GM18502 (cell line): ENCODE measurements around the gene AQP9.
"Not testable (repeated sequence)": the region's sequence is repeated elsewhere in the genome, so short reads cannot be mapped to it uniquely, and the experiment has no call there.

Experiments
- ATAC-seq: cut with Tn5 transposase; IDR thresholded peaks from one replicate; pipeline ENCODE4 v1.9.1; 2021; ENCODE audit warnings: mild to moderate bottlenecking; ENCODE audit not compliant: unreplicated experiment, poor library complexity

AQP9 gene

GRCh38 chr15:58175955-58176354 lies 37.8 kb downstream of the AQP9 start:
- ATAC-seq: no peak

DNA sequence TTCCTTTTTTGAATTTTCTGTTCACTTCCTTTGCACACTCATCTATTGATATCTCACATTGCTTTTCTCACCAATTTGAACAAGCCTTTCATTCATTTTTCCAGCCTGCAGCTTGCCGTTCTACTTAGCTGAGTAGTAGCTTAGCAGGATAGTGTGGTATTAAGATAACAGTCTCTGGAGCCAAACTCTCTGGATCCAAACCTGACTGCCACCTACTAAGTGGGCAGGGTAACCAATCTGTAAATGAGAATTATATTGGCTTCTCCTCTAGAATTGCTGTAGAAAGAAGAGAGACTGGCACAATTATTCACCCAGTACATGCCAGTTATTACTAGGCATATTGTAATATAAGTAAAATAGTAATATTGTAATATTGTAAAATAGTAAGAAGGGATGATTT lies 40.5 kb downstream of the AQP9 start:
- no peak for ATAC-seq

DNA sequence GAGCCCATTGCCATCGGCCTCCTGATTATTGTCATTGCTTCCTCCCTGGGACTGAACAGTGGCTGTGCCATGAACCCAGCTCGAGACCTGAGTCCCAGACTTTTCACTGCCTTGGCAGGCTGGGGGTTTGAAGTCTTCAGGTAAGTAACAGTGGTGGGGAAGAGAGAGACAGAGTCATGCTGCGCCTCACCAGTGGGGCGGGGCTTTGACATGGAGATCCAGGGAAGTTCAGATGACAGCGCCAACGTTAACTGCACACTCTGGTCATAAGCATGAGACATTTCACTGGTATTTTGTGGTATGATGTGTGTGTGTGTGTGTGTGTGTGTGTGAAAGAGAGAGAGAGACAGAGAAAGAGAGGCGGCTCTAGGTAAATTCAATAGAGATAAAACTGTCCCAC lies 41.0 kb downstream of the AQP9 start:
- ATAC-seq: no peak

- no peak for ATAC-seq
These were observed 41.7 kb downstream of the AQP9 start for GRCh38 chr15:58179741-58180381.

- ATAC-seq: no peak
These were observed 44.4 kb downstream of the AQP9 start for GRCh38 chr15:58182460-58183163.

- no peak for ATAC-seq
These were observed 47.3 kb downstream of the AQP9 start for GRCh38 chr15:58185439-58185838.

- no peak for ATAC-seq
These were observed 51.1 kb downstream of the AQP9 start for GRCh38 chr15:58189148-58189811.

GRCh38 chr15:58190419-58190818 lies 52.2 kb downstream of the AQP9 start:
- no peak for ATAC-seq

GRCh38 chr15:58193636-58194035 lies 55.5 kb downstream of the AQP9 start:
- not testable (repeated sequence) for ATAC-seq

GRCh38 chr15:58200739-58201138 lies 62.6 kb downstream of the AQP9 start:
- ATAC-seq: no peak

GRCh38 chr15:58201516-58201915 lies 63.3 kb downstream of the AQP9 start:
- ATAC-seq: no peak

DNA sequence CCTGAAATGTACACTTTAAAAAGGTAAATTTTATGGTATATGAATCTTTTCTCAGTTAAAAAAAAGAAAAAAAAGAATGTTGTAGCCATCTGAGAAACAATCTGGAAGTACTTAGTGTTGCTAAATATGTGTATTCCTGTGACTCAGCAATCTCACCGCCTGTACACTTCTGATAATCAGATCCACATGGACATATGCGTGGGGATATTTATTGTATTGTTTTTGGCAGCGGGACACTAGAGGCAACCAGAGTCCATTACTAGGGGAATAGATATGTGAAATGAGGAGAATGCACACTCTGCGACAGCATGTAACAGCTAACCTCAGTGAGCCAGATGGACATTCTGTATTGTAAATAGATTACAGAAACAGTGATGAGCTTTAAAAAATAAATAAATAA lies 65.4 kb downstream of the AQP9 start:
- no peak for ATAC-seq

DNA sequence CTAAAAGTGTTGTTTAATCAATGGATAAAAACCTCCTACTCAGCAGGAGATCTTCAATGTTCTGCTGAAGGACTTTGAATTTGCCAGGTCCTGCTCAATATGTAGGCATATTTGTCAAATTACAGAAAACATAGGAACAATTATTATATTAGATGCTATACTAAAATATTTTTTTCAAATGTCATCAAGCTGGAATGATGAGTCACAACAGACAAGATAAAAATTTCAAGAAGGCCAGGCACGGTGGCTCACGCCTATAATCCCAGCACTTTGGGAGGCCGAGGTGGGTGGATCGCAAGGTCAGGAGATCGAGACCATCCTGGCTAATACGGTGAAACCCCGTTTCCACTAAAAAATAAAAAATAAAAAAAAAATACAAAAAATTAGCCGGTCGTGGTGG lies 68.0 kb downstream of the AQP9 start:
- no peak for ATAC-seq

DNA sequence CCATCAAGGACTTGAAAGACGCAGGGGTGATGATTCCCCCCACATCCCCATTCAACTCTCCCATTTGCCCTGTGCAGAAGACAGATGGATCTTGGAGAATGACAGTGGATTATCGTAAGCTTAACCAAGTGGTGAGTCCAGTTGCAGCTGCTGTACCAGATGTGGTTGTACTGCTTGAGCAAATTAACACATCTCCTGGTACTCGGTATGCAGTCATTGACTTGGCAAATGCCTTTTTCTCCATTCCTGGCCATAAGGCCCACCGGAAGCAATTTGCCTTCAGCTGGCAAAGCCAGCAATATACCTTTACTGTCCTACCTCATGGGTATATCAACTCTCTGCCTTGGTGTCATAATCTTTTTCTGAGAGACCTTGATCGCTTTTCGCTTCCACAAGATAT lies 70.0 kb downstream of the AQP9 start:
- not testable (repeated sequence) for ATAC-seq

- not testable (repeated sequence) for ATAC-seq
These were observed 70.9 kb downstream of the AQP9 start for GRCh38 chr15:58209007-58209481.

DNA sequence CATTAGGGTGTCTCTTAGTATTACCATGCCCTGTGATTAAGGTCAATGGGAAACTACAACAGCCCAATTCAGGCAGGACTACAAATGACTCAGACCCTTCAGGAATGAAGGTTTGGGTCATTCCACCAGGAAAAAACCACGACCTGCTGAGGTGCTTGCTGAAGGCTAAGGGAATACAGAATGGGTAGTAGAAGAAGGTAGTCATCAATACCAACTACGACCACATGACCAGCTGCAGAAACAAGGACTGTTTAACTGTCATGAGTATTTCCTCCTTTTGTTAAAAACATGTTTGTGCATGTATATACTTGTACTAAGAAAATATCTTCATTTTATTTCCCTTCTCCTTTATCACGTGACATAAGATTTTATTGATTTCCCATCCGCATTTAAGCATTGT lies 71.8 kb downstream of the AQP9 start:
- not testable (repeated sequence) for ATAC-seq

- no peak for ATAC-seq
These were observed 74.8 kb downstream of the AQP9 start for GRCh38 chr15:58212909-58213526.

DNA sequence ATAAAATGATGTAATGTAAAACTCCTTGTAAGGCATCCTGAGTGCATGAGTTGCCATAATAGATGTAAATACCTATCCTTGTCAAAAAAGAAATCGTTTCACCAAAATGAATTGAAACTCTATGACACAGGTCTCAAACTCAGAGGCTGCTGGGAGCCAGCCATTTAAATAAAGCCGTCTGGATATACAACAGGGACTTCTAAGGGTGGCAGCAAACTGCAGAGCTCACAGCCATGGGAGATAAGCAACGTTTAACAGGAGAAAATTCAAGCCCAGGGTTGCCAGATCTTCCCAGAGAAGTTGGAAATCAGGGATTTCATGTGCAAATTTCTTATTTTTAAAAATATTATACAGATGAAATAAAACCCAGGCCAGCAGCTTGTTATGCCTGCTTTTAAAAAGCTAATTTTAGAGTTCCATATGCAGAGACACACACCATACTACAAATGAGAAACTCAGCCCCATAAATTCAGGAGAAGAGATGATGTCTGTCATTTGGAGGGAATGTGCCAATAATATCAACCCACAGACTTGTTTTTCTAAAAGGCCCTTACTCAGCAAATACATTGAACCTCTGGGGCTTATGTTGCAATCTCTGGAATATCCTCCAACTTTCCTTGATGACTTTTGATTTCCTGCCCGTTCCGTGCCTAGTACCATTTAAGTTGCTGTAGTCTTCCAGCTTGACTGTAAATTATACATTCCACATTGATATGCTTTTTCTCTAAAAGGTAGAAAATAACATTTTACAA lies 75.6 kb downstream of the AQP9 start:
- ATAC-seq: no peak

DNA sequence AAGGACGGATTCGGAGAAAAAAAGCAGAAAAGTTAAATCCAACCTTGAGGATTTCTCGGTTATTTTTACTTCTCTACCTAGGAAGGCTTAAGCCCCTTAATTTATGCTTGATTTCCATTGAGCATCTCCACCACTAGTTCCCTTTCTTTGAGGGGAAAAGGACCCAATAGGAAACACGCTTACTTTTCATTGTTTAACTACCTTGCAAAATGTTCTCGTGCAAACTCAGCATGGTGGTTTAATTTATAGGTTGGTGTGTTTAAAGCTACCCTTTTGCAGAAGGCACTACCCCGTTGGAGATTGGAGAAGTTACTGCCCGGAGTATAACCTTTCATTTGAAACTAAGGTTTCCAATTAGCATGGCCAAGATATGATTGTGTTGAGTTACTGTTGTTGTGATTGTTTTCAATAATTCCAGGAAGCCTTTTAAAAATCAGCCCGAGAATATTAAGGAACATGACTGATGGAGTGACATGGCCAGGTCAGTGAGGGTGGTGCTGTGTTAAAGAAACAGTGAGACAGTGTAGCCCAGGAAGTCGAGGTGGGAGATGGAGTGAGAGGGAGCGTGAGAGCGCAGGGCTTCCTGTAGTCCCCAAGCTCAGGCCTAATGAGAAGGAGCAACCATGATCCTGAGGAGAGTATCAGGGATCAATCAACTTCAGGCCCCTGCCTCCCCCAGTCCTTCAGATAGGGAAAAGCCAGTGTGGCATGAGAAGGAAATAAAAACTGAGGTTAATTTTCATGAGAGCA lies 76.6 kb downstream of the AQP9 start:
- no peak for ATAC-seq

- ATAC-seq: no peak
These were observed 79.3 kb downstream of the AQP9 start for GRCh38 chr15:58217460-58217859.
